DMS53 treated with DMSO at 0.1 percent for 48 hours (cell line): ENCODE data around the gene FRMD4A.
"Not testable (repeated sequence)": the region's sequence is repeated elsewhere in the genome, so short reads cannot be mapped to it uniquely, and the experiment has no call there.

Experiments
- DNase-seq: peaks from one replicate; lab custom pipeline; 2025; ENCODE audit not compliant: unreplicated experiment; lab: John Stamatoyannopoulos, UW

FRMD4A gene

DNA sequence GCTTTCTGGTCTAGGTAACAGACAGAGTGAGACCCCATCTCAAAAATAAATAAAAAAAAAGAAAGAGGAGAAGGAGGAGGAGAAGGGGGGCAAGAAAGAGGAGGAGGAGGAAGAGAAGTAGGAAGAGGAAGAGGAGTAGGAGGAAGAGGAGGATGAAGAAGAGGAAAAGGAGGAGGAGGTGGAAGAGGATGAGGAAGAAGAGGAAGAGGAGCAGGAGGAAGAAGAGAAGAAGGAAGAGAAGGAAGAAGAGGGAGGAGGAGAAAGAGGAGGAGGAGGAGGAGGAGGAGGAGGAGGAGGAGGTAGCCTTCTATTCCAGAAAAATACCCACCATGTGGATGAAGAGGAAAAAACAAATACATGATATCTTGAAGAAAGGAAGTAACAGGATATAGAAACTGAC, 172.1 kb downstream of the FRMD4A start:
- DNase-seq = no peak

GRCh38 chr10:14156104-14156503, 174.6 kb downstream of the FRMD4A start:
- no peak for DNase-seq

DNA sequence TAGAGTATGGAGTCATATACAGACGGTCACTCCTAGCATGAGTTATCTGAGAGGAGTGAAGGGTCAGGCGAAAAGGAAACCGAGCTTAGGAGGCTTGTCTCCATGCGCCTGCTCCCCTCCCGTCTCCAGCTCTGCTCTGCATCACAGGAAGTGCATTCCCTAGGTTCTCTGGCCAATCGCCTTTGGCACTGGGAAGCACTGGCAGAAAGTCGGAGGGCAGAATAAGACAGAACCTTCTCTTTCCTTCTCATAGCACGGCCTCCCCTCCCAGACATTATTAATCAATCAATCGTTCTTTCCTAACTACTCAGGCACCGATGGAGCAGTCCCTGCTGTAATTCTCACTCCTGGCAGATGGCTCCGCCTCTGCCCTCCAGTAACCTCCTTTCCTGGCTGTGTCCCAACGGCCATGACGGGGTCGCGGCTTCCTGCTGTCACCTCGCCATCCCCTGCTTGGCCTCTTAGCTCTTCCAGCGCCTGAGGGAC, 177.1 kb downstream of the FRMD4A start:
- DNase-seq = peak; percentile 83

DNA sequence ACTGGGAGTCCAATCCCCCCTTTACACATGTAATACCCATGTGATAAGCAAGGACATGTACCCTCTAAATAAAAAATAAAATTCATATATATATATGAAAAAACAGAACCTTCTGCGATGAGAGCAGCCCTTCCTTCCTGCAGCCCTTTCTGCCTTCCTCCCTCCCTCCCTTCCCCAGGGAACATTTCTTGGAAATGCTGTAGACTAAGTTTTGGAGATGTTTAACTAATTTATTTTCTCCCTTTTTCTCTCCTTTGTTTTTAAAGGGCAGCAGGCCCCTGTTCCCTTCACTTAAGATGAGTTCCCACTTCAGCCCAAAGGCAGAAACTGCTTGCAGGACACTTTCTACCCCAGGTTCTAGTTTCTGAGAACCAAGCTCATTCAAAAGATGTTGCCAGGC, 179.2 kb downstream of the FRMD4A start:
- no peak for DNase-seq

DNA sequence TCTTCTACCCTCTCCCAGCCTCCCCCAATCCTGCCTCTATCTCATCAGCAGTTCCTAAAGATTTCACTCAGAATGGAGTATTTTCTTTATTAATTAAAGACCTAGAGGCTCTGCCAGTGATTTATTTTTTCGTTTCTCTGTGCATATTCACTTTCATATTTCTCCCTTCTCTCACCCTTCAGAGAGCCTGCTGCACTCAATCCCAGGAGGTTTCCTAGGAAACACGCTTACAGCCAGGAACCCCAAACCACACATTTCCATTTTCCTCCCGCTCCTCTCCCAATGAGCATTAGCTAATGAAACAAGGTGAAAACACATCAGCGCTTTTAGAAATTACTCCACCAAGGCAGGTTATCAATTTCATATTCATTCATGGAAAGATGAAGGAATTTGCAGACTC, 180.2 kb downstream of the FRMD4A start:
- DNase-seq = no peak

DNA sequence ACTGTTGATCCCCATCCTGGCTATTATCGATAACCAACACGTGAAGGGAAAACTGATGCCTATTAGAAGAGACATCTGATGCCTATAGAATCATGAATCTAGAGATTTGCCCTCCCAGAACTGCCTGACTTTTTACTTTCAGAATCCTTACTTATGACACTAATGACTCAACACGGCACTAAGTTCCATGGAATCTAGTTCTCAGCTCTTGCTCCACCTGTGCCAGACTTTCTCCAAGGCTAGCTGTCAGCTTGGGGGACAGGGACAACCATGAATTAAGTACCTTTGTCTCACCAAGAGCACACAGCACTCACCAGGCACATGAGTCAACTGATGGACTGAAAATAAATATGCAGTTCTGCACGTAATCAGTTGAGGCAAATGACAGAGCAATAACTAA, 184.2 kb downstream of the FRMD4A start:
- DNase-seq = no peak

DNA sequence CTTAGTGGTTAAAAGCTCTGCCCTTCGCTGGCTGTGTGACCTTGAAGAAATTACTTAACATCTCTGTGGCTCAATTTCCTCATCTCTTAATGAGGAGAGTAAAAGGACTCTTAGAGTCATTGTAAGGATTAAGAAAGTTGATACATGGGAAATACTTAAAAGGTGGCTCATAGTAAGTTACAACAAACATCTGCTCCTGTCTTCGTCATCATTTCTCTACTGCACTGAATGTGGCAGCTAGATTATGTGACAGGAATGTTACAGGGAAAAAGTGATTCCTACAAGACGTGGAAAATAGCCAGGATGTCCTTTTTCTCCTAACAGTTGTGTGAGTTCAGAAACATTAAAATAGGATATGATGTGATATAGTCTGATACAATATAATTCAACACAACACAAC, 184.7 kb downstream of the FRMD4A start:
- no peak for DNase-seq

DNA sequence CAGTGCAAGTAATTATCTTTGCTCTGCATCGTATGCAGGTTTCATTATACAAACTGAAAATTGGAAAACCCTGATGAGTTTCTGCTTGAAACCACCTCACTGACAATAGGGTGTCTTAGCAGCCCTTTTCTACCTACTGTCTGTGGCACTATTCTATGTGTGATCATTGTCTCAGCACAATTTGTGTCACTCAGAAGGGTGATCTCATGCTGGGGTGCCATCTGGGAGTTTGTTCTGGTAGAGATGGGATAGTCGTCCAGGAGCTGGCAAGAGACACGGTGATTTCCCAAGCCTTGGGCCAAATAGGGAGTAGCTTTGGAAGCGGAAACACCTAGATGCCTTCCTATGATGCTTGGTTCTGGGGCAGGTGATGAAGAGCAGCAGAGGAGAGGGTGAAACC, 186.3 kb downstream of the FRMD4A start:
- DNase-seq = no peak

DNA sequence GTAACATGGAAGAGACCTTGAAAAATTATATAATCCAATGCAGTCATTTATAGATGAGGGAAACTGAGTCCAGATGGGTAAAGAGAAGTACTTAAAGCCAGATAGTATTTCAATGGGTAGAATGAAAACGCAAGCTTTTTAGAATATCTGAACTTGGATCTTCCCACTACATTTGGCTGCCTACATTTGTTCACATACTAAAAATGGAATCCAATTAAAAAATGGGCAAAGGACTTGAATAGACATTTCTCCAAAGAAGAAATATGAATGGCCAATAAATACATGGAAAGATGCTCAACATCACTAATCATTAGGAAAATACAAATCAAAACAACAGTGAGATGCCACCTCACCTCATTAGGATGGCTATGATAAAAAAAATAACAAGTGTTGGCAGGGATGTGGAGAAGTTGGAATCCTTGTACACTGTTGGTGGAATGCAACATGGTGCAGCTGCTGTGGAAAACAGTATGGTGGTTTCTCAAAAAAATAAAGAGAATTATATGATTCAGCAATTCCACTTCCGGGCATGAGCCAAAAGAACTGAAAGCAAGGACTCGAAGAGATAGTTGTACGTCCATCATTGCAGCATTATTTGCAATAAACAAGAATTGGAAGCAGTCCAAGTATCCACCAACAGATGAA, 188.0 kb downstream of the FRMD4A start:
- DNase-seq = no peak

DNA sequence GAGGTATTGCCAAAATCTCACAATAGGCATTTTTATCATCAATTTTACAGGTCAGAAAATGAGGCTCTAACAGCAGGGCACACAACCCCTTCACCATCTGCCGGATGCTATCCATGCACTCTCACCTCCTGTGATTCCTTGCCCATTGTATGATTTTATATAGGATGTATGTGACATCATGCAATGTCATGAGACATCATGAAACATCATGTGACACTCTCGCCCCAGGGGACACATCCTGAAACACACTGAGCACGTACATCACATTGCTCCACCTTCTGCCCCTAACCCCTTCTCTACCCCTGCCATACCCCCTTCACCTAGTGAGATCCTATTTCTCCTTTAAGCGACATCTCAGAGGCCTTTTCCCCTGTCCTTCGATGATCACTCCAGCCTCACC, 189.4 kb downstream of the FRMD4A start:
- DNase-seq = no peak

DNA sequence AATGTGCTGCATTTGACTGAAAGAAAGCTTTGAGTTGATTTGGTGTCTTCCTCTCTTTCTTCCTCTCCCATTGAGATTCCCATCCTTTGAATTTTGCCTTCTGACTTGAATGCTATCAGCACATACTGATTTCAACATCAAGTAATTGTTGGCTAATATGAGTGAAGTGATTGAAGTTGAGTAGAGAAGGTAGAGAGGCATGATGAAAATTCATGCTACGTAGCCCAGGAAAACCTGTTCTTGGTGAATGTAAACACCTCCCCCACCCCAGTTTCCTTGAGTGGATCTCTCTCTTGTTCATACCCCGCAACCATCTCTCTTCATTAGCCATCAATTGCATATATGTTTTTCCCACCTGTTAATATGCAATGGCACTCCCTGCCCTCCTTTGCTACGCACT, 193.3 kb downstream of the FRMD4A start:
- no peak for DNase-seq

DNA sequence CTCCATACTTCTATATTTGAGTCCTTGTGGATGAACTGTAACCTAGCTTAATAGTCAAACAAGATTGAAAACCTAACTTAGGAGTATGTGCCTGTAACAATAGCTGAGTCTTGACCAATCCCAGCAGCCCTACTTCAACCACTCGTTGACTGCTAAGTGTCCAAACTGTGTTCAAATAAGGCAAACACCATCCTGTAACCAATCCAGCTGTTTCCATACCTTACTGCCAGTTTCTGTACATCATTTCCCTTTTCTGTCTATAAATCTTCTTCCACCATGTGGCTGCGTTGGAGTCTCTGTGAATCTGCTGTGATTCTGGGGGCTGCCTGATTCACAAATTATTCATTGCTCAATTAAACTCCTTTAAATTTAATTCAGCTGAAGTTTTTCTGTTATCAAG, 195.5 kb downstream of the FRMD4A start:
- not testable (repeated sequence) for DNase-seq

GRCh38 chr10:14134275-14134674, 196.4 kb downstream of the FRMD4A start:
- DNase-seq = no peak

GRCh38 chr10:14131261-14131960, 199.3 kb downstream of the FRMD4A start:
- no peak for DNase-seq

GRCh38 chr10:14129770-14130169, 201.0 kb downstream of the FRMD4A start:
- no peak for DNase-seq

GRCh38 chr10:14128519-14128918, 202.2 kb downstream of the FRMD4A start:
- no peak for DNase-seq

DNA sequence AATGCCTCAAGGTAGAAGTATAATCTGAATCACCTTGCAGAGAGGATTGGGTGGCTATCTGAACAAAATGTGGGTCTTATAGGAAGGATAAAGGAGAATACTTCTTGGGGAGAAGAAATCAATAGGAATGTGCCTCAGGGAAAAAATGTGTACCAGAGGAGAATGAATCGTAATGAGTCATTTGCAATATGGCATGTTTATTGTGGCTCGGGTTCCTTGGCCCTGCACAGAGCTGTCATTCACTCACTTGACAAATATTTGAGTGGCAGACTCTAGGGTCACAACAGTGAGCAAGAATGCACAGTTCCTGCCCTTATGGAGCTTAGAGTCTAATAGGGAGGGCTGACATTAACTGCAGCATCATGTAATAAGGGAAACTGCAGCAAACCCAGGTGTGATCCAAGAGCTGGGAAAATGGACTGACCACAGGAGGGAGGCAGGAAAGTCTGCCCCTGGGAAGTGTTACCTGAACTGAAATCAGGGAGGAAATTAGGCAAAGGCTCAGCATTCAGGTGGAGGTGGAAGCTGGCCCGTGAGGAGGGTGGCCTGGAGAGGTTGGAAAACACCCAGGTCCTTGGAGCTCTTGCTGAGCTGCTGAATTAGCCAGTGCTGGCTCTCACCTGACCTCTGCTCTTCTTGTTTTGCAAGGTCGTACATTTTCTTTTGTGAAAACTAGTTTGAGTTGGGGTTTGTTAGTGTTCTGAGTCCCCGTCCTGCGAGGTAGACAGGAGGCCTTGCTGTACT, 203.9 kb downstream of the FRMD4A start:
- DNase-seq = peak; percentile 6

DNA sequence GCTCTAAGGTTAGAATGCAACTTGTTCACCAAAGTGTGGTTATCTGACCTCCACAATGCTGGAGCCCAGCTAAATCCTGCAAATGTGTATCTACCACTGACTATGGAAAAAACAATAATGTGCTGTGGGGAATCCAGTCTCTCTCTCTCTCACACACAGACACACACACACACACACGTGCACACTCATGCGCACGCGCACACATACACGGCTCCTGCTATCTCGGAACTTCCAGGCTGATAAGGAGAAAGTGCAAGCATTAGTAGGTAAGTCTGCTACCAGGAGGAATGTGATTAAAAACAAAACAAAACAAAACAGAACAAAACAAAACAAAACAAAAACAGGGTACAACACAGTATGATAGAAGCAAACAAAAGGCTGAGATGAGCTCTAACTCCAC, 205.2 kb downstream of the FRMD4A start:
- DNase-seq = no peak

- DNase-seq = no peak
Observed at GRCh38 chr10:14124941-14125340, 205.8 kb downstream of the FRMD4A start.

GRCh38 chr10:14123139-14123538, 207.6 kb downstream of the FRMD4A start:
- no peak for DNase-seq

GRCh38 chr10:14120812-14121211, 209.9 kb downstream of the FRMD4A start:
- DNase-seq = no peak

DNA sequence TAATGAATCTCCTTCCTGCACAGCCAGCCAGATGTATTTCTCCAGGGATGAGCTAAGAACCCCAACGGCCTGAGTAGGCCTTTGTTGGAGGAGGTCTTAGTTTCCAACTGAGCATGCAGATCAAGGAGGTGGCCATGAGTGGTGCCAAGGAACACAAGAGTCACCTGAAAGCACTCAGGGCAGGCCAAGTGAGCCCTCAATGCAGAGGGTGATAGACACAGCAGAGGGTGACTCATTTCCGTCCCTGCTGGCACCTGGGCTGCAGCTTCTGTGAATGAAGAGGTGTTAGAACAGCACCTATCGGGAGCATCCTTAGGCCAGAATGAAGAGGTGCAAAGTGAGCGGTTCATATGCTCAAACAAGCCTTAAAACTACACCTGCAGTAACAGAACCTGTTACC, 211.8 kb downstream of the FRMD4A start:
- peak; percentile 93 for DNase-seq
